OCI-LY3 (cell line): Measurements from ENCODE around the gene EPG5.

Source experiments
- EZH2phosphoT487 ChIP-seq: fragments of 200-600 bp; shearing (Covaris generic); IDR thresholded peaks from 2 replicates; pipeline ENCODE4 v1.6.1; 2018; ENCODE audit warnings: antibody characterized with exemption, mixed run types, low read depth
- TF ChIP-seq, protein P1 (sequence below): fragments of 200-600, 300-600 bp; sonication (generic); IDR thresholded peaks from 2 replicates; pipeline ENCODE4 v1.5.1; 2014; ENCODE audit warnings: antibody characterized with exemption, low read length, low read depth

DNA sequence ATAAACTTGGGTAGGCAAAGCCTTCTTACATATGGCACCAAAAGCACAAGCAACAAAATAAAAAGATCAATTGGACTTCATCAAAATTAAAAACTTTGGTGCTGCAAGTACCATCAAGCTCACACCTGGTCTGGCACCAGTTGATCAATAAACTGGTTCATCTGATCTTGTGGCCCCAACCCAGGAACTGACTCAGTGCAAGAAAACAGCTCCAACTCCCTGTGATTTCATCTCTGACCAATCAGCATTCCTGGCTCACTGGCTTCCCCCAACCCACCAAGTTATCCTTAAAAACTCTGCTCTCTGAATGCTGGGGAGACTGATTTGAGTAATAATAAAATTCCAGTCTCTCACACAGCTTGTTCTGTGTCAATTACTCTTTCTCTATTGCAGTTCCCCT, 8.4 kb downstream of the EPG5 start:
- TF ChIP-seq, protein P1, sequence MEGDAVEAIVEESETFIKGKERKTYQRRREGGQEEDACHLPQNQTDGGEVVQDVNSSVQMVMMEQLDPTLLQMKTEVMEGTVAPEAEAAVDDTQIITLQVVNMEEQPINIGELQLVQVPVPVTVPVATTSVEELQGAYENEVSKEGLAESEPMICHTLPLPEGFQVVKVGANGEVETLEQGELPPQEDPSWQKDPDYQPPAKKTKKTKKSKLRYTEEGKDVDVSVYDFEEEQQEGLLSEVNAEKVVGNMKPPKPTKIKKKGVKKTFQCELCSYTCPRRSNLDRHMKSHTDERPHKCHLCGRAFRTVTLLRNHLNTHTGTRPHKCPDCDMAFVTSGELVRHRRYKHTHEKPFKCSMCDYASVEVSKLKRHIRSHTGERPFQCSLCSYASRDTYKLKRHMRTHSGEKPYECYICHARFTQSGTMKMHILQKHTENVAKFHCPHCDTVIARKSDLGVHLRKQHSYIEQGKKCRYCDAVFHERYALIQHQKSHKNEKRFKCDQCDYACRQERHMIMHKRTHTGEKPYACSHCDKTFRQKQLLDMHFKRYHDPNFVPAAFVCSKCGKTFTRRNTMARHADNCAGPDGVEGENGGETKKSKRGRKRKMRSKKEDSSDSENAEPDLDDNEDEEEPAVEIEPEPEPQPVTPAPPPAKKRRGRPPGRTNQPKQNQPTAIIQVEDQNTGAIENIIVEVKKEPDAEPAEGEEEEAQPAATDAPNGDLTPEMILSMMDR: no peak
- TF ChIP-seq EZH2phosphoT487: no peak
